ENCODE measurements around the gene SYNCRIP. TPM values are rescaled to one million over a fixed set of nuclear protein-coding genes. Genes with fewer than 3 reads are reported as not detected.
"Not testable (repeated sequence)": the region's sequence is repeated elsewhere in the genome, so short reads cannot be mapped to it uniquely, and the experiment has no call there.

Gene SYNCRIP
- total RNA-seq, 4 donors from 2014 or later, result 49.4 to 56.3 (median 50.6) TPM

- DNase-seq (ENCODE audit: low spot score in 2 of 2), result peak; percentile 62 to 93
- TF ChIP-seq POLR2A (IDR thresholded peaks at IDR 0.05), result no peak
- TF ChIP-seq, protein P1, sequence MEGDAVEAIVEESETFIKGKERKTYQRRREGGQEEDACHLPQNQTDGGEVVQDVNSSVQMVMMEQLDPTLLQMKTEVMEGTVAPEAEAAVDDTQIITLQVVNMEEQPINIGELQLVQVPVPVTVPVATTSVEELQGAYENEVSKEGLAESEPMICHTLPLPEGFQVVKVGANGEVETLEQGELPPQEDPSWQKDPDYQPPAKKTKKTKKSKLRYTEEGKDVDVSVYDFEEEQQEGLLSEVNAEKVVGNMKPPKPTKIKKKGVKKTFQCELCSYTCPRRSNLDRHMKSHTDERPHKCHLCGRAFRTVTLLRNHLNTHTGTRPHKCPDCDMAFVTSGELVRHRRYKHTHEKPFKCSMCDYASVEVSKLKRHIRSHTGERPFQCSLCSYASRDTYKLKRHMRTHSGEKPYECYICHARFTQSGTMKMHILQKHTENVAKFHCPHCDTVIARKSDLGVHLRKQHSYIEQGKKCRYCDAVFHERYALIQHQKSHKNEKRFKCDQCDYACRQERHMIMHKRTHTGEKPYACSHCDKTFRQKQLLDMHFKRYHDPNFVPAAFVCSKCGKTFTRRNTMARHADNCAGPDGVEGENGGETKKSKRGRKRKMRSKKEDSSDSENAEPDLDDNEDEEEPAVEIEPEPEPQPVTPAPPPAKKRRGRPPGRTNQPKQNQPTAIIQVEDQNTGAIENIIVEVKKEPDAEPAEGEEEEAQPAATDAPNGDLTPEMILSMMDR (IDR thresholded peaks at IDR 0.05), result no peak
- intact Hi-C loops (cut with DNase I; ENCODE audit: low total_unique reads), result no loop called here
- 0 to 1% methylated on average over 43 to 84 of the region's 85 CpGs for WGBS, 2 donors
- H3K4me3 ChIP-seq (ENCODE audit: low read depth, poor library complexity, severe bottlenecking), result peak overlapping the region; percentile 95
Observed at GRCh38 chr6:85641897-85642773, 551 bp downstream of the SYNCRIP start.

DNA sequence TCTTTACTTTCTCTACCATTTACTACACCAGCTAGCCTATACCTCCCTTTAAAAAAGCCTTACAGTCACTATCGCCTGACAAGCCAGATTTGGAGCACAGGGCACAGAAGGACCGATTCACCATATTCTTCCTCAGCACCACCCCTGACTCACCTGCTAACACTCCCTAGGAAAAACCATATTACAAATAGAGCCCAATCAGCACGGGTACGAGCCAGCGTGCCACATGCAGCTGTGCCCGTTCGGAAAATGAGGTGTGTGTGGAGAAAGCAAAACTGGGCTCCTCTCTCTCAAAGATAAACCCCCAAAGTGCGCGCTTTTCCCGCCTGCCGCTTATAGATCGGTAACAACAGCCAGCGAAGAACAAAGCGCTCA is 1.2 kb downstream of the SYNCRIP start:
- peak in 1 of 2 donors; percentile 21 for DNase-seq (ENCODE audit: low spot score in 2 of 2)
- WGBS, 2 donors, result 1% methylated on average over 14 of the region's 14 CpGs
- intact Hi-C loops (cut with DNase I; ENCODE audit: low total_unique reads), result no loop called here
- TF ChIP-seq POLR2A (IDR thresholded peaks at IDR 0.05), result no peak
- TF ChIP-seq, protein P1 (IDR thresholded peaks at IDR 0.05), result no peak
- H3K4me3 ChIP-seq (ENCODE audit: low read depth, poor library complexity, severe bottlenecking), result peak overlapping the region; percentile 95

DNA sequence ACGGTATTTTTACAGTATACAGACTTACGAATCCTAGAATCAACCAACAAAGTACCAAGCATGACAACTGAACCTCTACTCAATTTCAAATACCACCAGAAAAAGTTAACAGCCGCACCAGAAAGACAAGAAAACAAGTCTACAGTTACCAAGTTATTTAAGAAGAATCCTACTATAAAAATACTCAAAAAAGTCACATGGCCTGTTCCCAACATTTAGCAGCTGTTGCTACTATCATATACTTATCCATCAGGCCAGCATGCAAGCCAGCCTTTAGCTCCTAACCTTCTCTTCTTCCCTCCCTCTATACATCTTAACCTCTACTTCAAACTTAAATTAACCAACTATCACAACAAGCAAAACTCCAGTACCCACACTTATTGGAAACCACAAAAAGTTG is 1.9 kb downstream of the SYNCRIP start:
- 24 to 30% methylated on average over 3 of the region's 3 CpGs for WGBS, 2 donors
- intact Hi-C loops (cut with DNase I; ENCODE audit: low total_unique reads), result no loop called here
- no peak for DNase-seq (ENCODE audit: low spot score in 2 of 2)
- TF ChIP-seq POLR2A (IDR thresholded peaks at IDR 0.05), result no peak
- TF ChIP-seq, protein P1 (IDR thresholded peaks at IDR 0.05), result no peak
- H3K4me3 ChIP-seq (ENCODE audit: low read depth, poor library complexity, severe bottlenecking), result no peak overlapping the region

GRCh38 chr6:85637579-85637978 is 5.1 kb downstream of the SYNCRIP start:
- WGBS, 2 donors, result 56 to 81% methylated on average over 3 of the region's 3 CpGs
- intact Hi-C loops (cut with DNase I; ENCODE audit: low total_unique reads), result no loop called here
- H3K4me3 ChIP-seq (ENCODE audit: low read depth, poor library complexity, severe bottlenecking), result no peak overlapping the region
- no peak for DNase-seq (ENCODE audit: low spot score in 2 of 2)
- TF ChIP-seq POLR2A (IDR thresholded peaks at IDR 0.05), result no peak
- TF ChIP-seq, protein P1 (IDR thresholded peaks at IDR 0.05), result no peak

DNA sequence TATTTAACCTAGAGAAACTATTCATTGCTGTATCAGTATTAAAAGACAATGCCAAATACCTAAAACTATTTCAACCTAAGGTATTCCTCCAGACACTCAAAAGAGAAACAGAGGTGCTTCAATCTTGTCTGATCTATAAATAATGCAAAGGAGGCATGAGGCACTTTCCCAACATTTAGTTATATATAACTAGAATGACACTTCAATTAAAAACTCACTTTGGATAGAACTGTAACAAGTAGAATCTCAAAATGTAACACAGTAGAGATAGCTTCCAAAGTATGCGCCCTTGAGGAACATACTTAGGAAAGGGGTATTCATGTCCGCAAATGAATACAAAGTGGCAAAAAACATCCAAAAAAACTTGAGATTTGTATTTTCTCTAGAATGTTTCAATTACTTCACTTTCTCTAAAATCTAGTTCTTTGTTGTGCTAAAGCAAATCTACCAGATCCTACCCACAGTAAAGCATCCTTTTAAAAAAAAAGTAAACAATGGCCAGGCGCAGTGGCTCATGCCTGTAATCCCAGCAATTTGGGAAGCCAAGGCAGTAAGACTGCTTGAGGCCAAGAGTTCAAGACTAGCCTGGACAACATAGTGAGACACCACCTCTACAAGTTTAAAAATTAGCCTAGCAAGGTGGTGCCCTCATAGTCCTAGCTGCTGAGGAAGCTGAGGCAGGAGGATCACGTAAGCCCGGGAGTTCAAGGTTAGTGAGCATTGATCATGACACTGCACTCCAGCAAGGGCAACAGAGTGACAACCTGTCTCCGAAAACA is 10.3 kb downstream of the SYNCRIP start:
- TF ChIP-seq POLR2A (IDR thresholded peaks at IDR 0.05), result no peak
- TF ChIP-seq, protein P1 (IDR thresholded peaks at IDR 0.05), result no peak
- H3K4me3 ChIP-seq (ENCODE audit: low read depth, poor library complexity, severe bottlenecking), result no peak overlapping the region
- no peak for DNase-seq (ENCODE audit: low spot score in 2 of 2)
- 95 to 96% methylated on average over 6 of the region's 6 CpGs for WGBS, 2 donors
- intact Hi-C loops (cut with DNase I; ENCODE audit: low total_unique reads), result no loop called here

DNA sequence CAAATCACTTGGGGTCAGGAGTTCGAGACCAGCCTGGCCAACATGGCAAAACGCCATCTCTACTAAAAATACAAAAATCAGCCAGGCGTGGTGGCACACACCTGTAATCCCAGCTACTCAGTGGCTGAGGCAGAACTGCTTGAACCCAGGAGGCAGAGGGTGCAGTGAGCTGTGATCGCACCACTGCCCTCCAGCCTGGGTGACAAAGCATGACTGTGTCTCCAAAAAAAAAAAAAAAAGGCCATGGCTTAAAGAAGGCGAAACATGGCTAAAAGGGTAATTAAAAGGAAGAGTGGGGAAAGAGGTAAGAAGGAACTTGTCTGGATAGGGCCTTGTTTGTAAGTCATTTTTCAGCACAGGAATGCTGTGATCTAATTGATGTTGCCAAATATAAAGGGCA is 11.6 kb downstream of the SYNCRIP start:
- DNase-seq (ENCODE audit: low spot score in 2 of 2); intact Hi-C loops (cut with DNase I; ENCODE audit: low total_unique reads); H3K4me3 ChIP-seq (ENCODE audit: low read depth, poor library complexity, severe bottlenecking): not testable (repeated sequence)
- WGBS, 2 donors, result 98 to 99% methylated on average over 5 of the region's 5 CpGs

Data from lower leg skin (tissue), 4 donors.